ENCODE measurements around the gene PURB.
"Not testable (repeated sequence)": the region's sequence is repeated elsewhere in the genome, so short reads cannot be mapped to it uniquely, and the experiment has no call there.

Gene PURB

DNA sequence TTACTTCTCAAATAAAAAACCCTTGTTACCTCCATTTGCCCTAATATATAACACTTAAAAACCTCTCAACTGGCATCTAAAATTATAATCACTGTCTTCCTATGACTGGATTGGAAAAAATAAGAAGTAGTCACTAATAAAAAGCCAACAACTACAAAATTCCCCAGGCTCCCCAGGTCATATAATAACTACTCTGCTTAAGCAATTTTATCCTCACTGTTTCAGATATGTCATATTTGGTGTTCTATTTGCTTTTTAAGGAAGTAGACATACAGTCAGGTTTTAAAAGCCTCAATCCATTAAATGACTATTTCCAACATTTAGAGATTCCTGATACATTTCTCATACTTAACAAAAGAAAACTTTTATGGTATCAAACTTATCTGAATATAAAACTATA is 39.9 kb downstream of the PURB start:
- no peak for DNase-seq (ENCODE audit: low read depth, low spot score)
- POLR2A ChIA-PET = no interaction called here
- TF ChIP-seq, protein P1, sequence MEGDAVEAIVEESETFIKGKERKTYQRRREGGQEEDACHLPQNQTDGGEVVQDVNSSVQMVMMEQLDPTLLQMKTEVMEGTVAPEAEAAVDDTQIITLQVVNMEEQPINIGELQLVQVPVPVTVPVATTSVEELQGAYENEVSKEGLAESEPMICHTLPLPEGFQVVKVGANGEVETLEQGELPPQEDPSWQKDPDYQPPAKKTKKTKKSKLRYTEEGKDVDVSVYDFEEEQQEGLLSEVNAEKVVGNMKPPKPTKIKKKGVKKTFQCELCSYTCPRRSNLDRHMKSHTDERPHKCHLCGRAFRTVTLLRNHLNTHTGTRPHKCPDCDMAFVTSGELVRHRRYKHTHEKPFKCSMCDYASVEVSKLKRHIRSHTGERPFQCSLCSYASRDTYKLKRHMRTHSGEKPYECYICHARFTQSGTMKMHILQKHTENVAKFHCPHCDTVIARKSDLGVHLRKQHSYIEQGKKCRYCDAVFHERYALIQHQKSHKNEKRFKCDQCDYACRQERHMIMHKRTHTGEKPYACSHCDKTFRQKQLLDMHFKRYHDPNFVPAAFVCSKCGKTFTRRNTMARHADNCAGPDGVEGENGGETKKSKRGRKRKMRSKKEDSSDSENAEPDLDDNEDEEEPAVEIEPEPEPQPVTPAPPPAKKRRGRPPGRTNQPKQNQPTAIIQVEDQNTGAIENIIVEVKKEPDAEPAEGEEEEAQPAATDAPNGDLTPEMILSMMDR (IDR thresholded peaks at IDR 0.05; ENCODE audit: insufficient read depth, low read length, missing control alignments) = no peak
- no peak overlapping the region for H3K4me3 ChIP-seq (ENCODE audit: low read depth, low read length)
- CTCF ChIA-PET = interaction anchor here (0.9 to 6.8 kb wide), 13 partner anchors 10 to 280 kb away, joined by 3 to 57 read pairs (median 7); partner anchors contain the start of gene TMED4

- POLR2A ChIA-PET; DNase-seq (ENCODE audit: low read depth, low spot score); H3K4me3 ChIP-seq (ENCODE audit: low read depth, low read length): not testable (repeated sequence)
- CTCF ChIA-PET = interaction anchor here (0.7 to 1.9 kb wide), 4 partner anchors 8 to 261 kb away, joined by 3 to 7 read pairs (median 4); no protein-coding TSS in a partner anchor
Measured at GRCh38 chr7:44843440-44843839, 41.9 kb downstream of the PURB start.

DNA sequence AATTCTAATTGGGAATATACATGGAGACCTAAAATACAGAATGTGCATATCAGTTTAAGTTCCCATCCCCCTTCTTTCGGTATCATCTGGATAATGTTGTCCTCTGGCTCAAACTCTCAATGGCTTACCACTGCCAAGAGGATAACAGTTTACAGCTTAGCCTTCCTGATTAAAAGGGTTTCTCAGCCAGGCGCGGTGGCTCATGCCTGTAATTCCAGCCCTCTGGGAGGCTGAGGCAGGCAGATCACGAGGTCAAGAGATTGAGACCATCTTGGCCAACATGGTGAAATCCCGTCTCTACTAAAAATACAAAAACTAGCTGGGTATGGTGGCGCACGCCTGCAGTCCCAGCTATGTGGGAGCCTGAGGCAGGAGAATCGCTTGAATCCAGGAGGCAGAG is 42.7 kb downstream of the PURB start:
- CTCF ChIA-PET = interaction anchor here (1.4 to 1.9 kb wide), 2 partner anchors 14 to 254 kb away, joined by 5 to 6 read pairs; no protein-coding TSS in a partner anchor
- POLR2A ChIA-PET; H3K4me3 ChIP-seq (ENCODE audit: low read depth, low read length); DNase-seq (ENCODE audit: low read depth, low spot score): not testable (repeated sequence)

DNA sequence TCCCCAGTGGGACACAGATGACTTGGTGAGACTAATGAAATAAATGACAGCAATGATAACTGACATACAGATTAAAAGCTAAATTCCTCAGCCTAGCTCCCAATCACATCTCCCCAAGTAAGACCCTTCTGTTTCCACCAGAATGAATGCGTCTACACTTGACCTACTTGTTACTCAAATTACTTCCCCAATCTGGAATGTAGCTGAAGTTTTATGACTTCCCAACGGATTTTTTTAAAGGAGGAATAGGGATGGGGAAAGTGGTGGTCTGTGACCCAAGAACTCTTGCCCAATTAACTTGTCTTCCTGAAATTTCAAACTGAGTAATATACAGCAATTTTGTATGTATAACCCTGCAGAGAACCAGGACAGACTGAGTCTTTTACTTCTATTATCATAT is 46.6 kb downstream of the PURB start:
- TF ChIP-seq, protein P1 (IDR thresholded peaks at IDR 0.05; ENCODE audit: insufficient read depth, low read length, missing control alignments) = no peak
- DNase-seq (ENCODE audit: low read depth, low spot score) = no peak
- POLR2A ChIA-PET = no interaction called here
- no peak overlapping the region for H3K4me3 ChIP-seq (ENCODE audit: low read depth, low read length)
- CTCF ChIA-PET = interaction anchor here (1.1 to 1.5 kb wide), 3 partner anchors 8 to 11 kb away, joined by 4 to 5 read pairs (median 4); partner anchors contain the start of gene H2AZ2

DNA sequence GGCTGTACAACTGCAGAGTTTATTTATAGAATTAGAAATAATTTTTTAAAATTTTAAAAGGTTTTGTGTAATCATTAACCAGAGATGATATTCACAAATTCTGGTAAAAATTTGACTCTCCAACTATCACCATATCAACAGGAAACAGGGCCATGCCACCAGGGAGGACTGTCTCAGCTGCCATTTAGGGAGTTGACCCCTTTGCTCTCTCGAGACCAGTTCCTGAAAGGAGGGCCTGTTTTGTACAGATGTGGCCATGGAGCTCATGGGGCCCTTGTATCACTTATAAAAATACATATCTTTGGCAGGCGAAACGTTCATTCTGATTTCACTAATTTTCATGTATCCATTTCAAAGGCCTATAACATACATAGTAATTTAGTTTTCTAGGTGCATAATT is 57.8 kb downstream of the PURB start:
- ChIA-PET CTCF (interaction anchor here (1.1 to 1.6 kb wide), 3 partner anchors 17 to 243 kb away, joined by 3 to 7 read pairs (median 3); no protein-coding TSS in a partner anchor), POLR2A (no interaction called here)
- no peak overlapping the region for H3K4me3 ChIP-seq (ENCODE audit: low read depth, low read length)
- DNase-seq (ENCODE audit: low read depth, low spot score) = no peak
- TF ChIP-seq, protein P1 (IDR thresholded peaks at IDR 0.05; ENCODE audit: insufficient read depth, low read length, missing control alignments) = no peak
